Thoracic aorta (tissue), 2 donors: ENCODE results near the gene PSMD1. TPM values are rescaled to one million over a fixed set of nuclear protein-coding genes. Genes with fewer than 3 reads are reported as not detected.
"Not testable (repeated sequence)": the region's sequence is repeated elsewhere in the genome, so short reads cannot be mapped to it uniquely, and the experiment has no call there.

Experiments used
- ATAC-seq: fragments of 150-250 bp; one replicate; pipeline ENCODE4 v1.8.0; 2017; ENCODE audit warnings: low read depth; ENCODE audit not compliant: insufficient number of reproducible peaks, low FRiP score
- DNase-seq: peaks from one replicate; pipeline ENCODE4 v3.0.0-alpha.2; 2020; ENCODE audit warnings: low spot score
- H3K27ac ChIP-seq, 2 donors: fragments of 200-600 bp; sonication (generic); 1 replicate in 1 of 2; 2 replicates in 1 of 2; pipeline ENCODE4 v1.5.1; 2016; ENCODE audit warnings: mild to moderate bottlenecking in 2 of 2, moderate library complexity in 2 of 2
- H3K27me3 ChIP-seq: fragments of 200-600 bp; sonication (generic); replicated peaks from 2 replicates; pipeline ENCODE4 v1.6.0; 2016; ENCODE audit warnings: mild to moderate bottlenecking; ENCODE audit not compliant: insufficient read depth
- H3K36me3 ChIP-seq: fragments of 200-600 bp; sonication (generic); one replicate; pipeline ENCODE4 v1.5.1; 2016
- H3K4me1 ChIP-seq, 2 donors: fragments of 200-600 bp; sonication (generic); 1 replicate in 1 of 2; 2 replicates in 1 of 2; pipeline versions ENCODE4 v1.5.1 to v1.6.0; 2016; ENCODE audit warnings: low read depth in 2 of 2, mild to moderate bottlenecking in 1 of 2; ENCODE audit not compliant: control insufficient read depth in 1 of 2
- H3K4me3 ChIP-seq: fragments of 200-600 bp; sonication (generic); 2 replicates; pipeline ENCODE4 v1.5.1; 2016; ENCODE audit warnings: mild to moderate bottlenecking
- H3K9me3 ChIP-seq: fragments of 200-600 bp; sonication (generic); 2 replicates; pipeline ENCODE4 v1.5.1; 2016
- CTCF ChIP-seq: fragments of 200-600 bp; sonication (generic); IDR thresholded peaks from one replicate; pipeline ENCODE4 v1.5.1; 2019; ENCODE audit warnings: antibody characterized with exemption
- total RNA-seq, 2 donors: library from RNA; depleted of rRNA; stranded (reverse); fragments of >200 nt; gene quantifications; one replicate each; pipeline versions ENCODE4 v1.1.0 to v1.2.3, GENCODE V29; 2016

PSMD1 gene
- total RNA-seq, 2 donors from 2014 or later: 42.2 to 73.5 TPM

- DNase-seq (no peak), ATAC-seq (no peak)
- Histone ChIP-seq H3K27ac (peak overlapping the region; percentile 18 to 30), H3K36me3 (no peaks in the 10 kb centered on the region), H3K4me3 (no peak overlapping the region), H3K27me3 (no peaks in the 10 kb centered on the region), H3K9me3 (no peaks in the 10 kb centered on the region), H3K4me1 (peaks cover 34 to 73% of the 10 kb centered on the region in 2 donors)
- TF ChIP-seq CTCF: no peak
Measured at GRCh38 chr2:231133365-231134099, 76.9 kb downstream of the PSMD1 start.

GRCh38 chr2:231134910-231135655 is 78.4 kb downstream of the PSMD1 start:
- Histone ChIP-seq H3K27ac (peak overlapping the region; percentile 1 to 7), H3K4me1 (peaks cover 39 to 73% of the 10 kb centered on the region in 2 donors)
- no peak for DNase-seq

DNA sequence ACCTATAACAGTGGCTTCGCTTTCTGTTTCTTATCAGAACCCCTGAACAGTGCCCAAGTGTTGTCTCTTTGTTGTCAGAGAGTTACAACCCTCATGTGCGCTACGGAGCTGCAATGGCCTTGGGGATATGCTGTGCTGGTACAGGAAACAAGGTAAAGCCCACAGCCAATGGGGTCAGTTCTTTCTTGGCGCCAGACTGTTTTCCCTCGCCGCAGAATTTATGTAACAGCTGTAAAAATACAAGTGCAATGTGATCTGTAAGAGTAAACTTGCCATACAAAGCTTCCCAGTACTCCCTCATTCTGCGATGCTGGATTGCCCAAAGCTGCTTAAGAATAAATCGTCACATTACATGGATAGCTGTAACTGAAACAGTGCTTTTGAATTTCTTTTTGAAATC is 82.0 kb downstream of the PSMD1 start:
- H3K9me3 ChIP-seq: no peaks in the 10 kb centered on the region
- ATAC-seq (no peak), DNase-seq (no peak)
- H3K36me3 ChIP-seq: no peaks in the 10 kb centered on the region
- no peaks in the 10 kb centered on the region for H3K27me3 ChIP-seq
- no peak for TF ChIP-seq CTCF
- peak overlapping the region in 1 of 2 donors; percentile 26 for H3K27ac ChIP-seq
- H3K4me3 ChIP-seq: peak overlapping the region; percentile 42
- H3K4me1 ChIP-seq: peaks cover 17 to 41% of the 10 kb centered on the region in 2 donors

More at GRCh38 chr2:231134910-231135655, 78.4 kb downstream of the PSMD1 start:
- Histone ChIP-seq H3K4me3 (no peak overlapping the region), H3K27me3 (no peaks in the 10 kb centered on the region), H3K36me3 (no peaks in the 10 kb centered on the region), H3K9me3 (no peaks in the 10 kb centered on the region)
- TF ChIP-seq CTCF: no peak
- no peak for ATAC-seq

- Histone ChIP-seq H3K4me1 (peaks cover 14 to 30% of the 10 kb centered on the region in 2 donors), H3K9me3 (no peaks in the 10 kb centered on the region), H3K4me3 (no peak overlapping the region), H3K27ac (no peak overlapping the region), H3K27me3 (no peaks in the 10 kb centered on the region), H3K36me3 (no peaks in the 10 kb centered on the region)
- ATAC-seq: no peak
- DNase-seq: no peak
- no peak for TF ChIP-seq CTCF
Measured at GRCh38 chr2:231139796-231140195, 83.1 kb downstream of the PSMD1 start.

- H3K4me1 ChIP-seq: peaks cover 5 to 20% of the 10 kb centered on the region in 2 donors
- not testable (repeated sequence) for ATAC-seq, H3K9me3 ChIP-seq, H3K27ac ChIP-seq, DNase-seq, H3K4me3 ChIP-seq, H3K27me3 ChIP-seq, H3K36me3 ChIP-seq
Measured at GRCh38 chr2:231140808-231141207, 84.1 kb downstream of the PSMD1 start.
